ENCODE measurements around the gene CDC20. TPM values are rescaled to one million over a fixed set of nuclear protein-coding genes. Genes with fewer than 3 reads are reported as not detected.

Gene CDC20
- total and polyA plus RNA-seq, 10 of the 15 experiments (the other 5 are each of a cell fraction or from before 2014, with no cell fraction given), result 36.3 to 347 (median 150) TPM

- Histone ChIP-seq H3K79me2 (ENCODE audit: control insufficient read depth, insufficient read depth, low read length) (no peaks in the 10 kb centered on the region), H3K36me3 (ENCODE audit: control insufficient read depth in 2 of 2, insufficient read depth in 2 of 2, low read length in 1 of 2) (peaks cover 4 to 20% of the 10 kb centered on the region in 2 experiments), H3K27me3 (replicated peaks in 1 of 2; ENCODE audit: control insufficient read depth in 2 of 2, insufficient read depth in 2 of 2, low read length in 1 of 2) (no peaks in the 10 kb centered on the region), H3K27ac (ENCODE audit: control insufficient read depth, insufficient read depth) (no peak overlapping the region), H3K4me1 (ENCODE audit: control insufficient read depth, insufficient read depth, low read length) (no peaks in the 10 kb centered on the region), H4K20me1 (ENCODE audit: control insufficient read depth, insufficient read depth) (no peaks in the 10 kb centered on the region), H2AFZ (ENCODE audit: control insufficient read depth, low read depth, low read length) (no peak overlapping the region), H3K4me2 (ENCODE audit: control insufficient read depth, insufficient read depth) (no peak overlapping the region), H3K4me3 (no peak overlapping the region), H3K9ac (ENCODE audit: control insufficient read depth, insufficient read depth, low read length) (no peak overlapping the region), H3K9me3 (replicated peaks; ENCODE audit: control insufficient read depth, insufficient read depth, low read length) (no peaks in the 10 kb centered on the region)
- FAIRE-seq, result no peak
- ATAC-seq, result no peak
- DNase-seq (ENCODE audit: low read depth, low spot score), result no peak
- no TSS peak for BruUV-seq (replicated peaks)
- CTCF ChIA-PET, result no interaction called here
- in situ Hi-C loops (cut with MboI), result no loop called here
- WGBS (ENCODE audit: insufficient coverage, insufficient replicate concordance, low lambda C conversion rate, missing lambda C conversion rate), result 90% methylated on average over 6 of the region's 6 CpGs
- POLR2A ChIA-PET, result no interaction called here
- RAD21 ChIA-PET (ENCODE audit: unreplicated experiment), result no interaction called here
- intact Hi-C loops (cut with micrococcal nuclease; ENCODE audit: unreplicated experiment), result no loop called here
- SMC1A ChIA-PET (ENCODE audit: uncharacterized antibody, unreplicated experiment), result no interaction called here
- TF ChIP-seq POLR2A (IDR thresholded peaks at IDR 0.05; ENCODE audit: low read depth, low read length) (no peak), ATF7 (IDR thresholded peaks at IDR 0.05; ENCODE audit: low read depth) (no peak), PBX3 (IDR thresholded peaks at IDR 0.05; ENCODE audit: insufficient replicate concordance, low read depth, low read length) (no peak), RB1 (IDR thresholded peaks at IDR 0.05; ENCODE audit: borderline replicate concordance) (no peak), BMI1 (IDR thresholded peaks at IDR 0.05; ENCODE audit: borderline replicate concordance) (no peak), USF2 (IDR thresholded peaks at IDR 0.05; ENCODE audit: borderline replicate concordance, low read depth, low read length) (no peak), REST (IDR thresholded peaks at IDR 0.05; ENCODE audit: low read depth, low read length) (no peak), TCF7 (IDR thresholded peaks at IDR 0.05; ENCODE audit: borderline replicate concordance) (no peak), EED (IDR thresholded peaks at IDR 0.05; ENCODE audit: low read depth) (no peak), IKZF2 (IDR thresholded peaks at IDR 0.05) (no peak), IRF3 (IDR thresholded peaks at IDR 0.05) (no peak), ELK1 (IDR thresholded peaks at IDR 0.05; ENCODE audit: low read depth, low read length) (no peak), BCL11A (IDR thresholded peaks at IDR 0.05; ENCODE audit: low read depth, low read length) (no peak), ASH2L (IDR thresholded peaks at IDR 0.05; ENCODE audit: borderline replicate concordance, low read depth) (no peak), HDAC6 (IDR thresholded peaks at IDR 0.05; ENCODE audit: unreplicated experiment) (no peak), CHD4 (IDR thresholded peaks at IDR 0.05) (no peak), MYC (IDR thresholded peaks at IDR 0.05; ENCODE audit: insufficient read depth, insufficient read length, insufficient replicate concordance, low read length, severe bottlenecking) (no peak)
Observed at GRCh38 chr1:43402089-43402865, 43.5 kb downstream of the CDC20 start.

Measured in GM12878 (cell line).